Trophoblast cell (in vitro differentiated cells and primary cell): Measurements from ENCODE around the gene ZNF618.

Experiments used
- DNase-seq, 2 donors: peaks; one replicate each; pipeline ENCODE4 v3.0.0-alpha.2; 2016
- H2AFZ ChIP-seq: 2 replicates; pipeline ENCODE4 v1.6.1; 2013; ENCODE audit warnings: low read length, moderate library complexity, mild to moderate bottlenecking; ENCODE audit not compliant: insufficient read depth, poor library complexity
- H2AK5ac ChIP-seq: 2 replicates; pipeline ENCODE4 v1.6.1; 2013; ENCODE audit warnings: mild to moderate bottlenecking, low read length
- H2BK120ac ChIP-seq: 2 replicates; pipeline ENCODE4 v1.6.1; 2013; ENCODE audit warnings: low read length, mild to moderate bottlenecking, moderate library complexity; ENCODE audit not compliant: insufficient read depth, poor library complexity
- H2BK12ac ChIP-seq: 2 replicates; pipeline ENCODE4 v1.6.1; 2013; ENCODE audit warnings: mild to moderate bottlenecking, low read length, moderate library complexity
- H2BK5ac ChIP-seq: 2 replicates; pipeline ENCODE4 v1.6.1; 2013; ENCODE audit warnings: low read length, low read depth, moderate library complexity, mild to moderate bottlenecking; ENCODE audit not compliant: poor library complexity
- H3K14ac ChIP-seq: 2 replicates; pipeline ENCODE4 v1.6.1; 2013; ENCODE audit warnings: mild to moderate bottlenecking, low read length
- H3K18ac ChIP-seq: 2 replicates; pipeline ENCODE4 v1.6.1; 2013; ENCODE audit warnings: mild to moderate bottlenecking, low read length
- H3K23ac ChIP-seq: 2 replicates; pipeline ENCODE4 v1.6.1; 2013; ENCODE audit warnings: low read length
- H3K27ac ChIP-seq: 2 replicates; pipeline ENCODE4 v1.5.1; 2013; ENCODE audit warnings: low read depth, mild to moderate bottlenecking, inconsistent platforms, low read length, moderate library complexity
- H3K27me3 ChIP-seq: 2 replicates; pipeline ENCODE4 v1.6.1; 2013; ENCODE audit warnings: inconsistent platforms, mild to moderate bottlenecking, low read length, moderate library complexity; ENCODE audit not compliant: insufficient read depth
- H3K36me3 ChIP-seq, 2 experiments: 1 replicate in 1 of 2; 2 replicates in 1 of 2; pipeline ENCODE4 v1.6.1; 2013; ENCODE audit warnings: low read length in 2 of 2, mild to moderate bottlenecking in 2 of 2, moderate library complexity in 1 of 2; ENCODE audit not compliant: insufficient read depth in 2 of 2, control insufficient read depth in 1 of 2
- H3K4ac ChIP-seq: 2 replicates; pipeline ENCODE4 v1.6.1; 2013; ENCODE audit warnings: low read depth, mild to moderate bottlenecking, low read length, moderate library complexity
- H3K4me1 ChIP-seq, 2 experiments: 1 replicate in 1 of 2; 2 replicates in 1 of 2; pipeline ENCODE4 v1.6.1; 2013; ENCODE audit warnings: low read length in 2 of 2, mild to moderate bottlenecking in 2 of 2, moderate library complexity in 1 of 2; ENCODE audit not compliant: insufficient read depth in 2 of 2, control insufficient read depth in 1 of 2
- H3K4me2 ChIP-seq: 2 replicates; pipeline ENCODE4 v1.6.1; 2013; ENCODE audit warnings: inconsistent platforms, mild to moderate bottlenecking, low read length, moderate library complexity
- H3K4me3 ChIP-seq: 2 replicates; pipeline ENCODE4 v1.5.1; 2013; ENCODE audit warnings: mild to moderate bottlenecking, low read depth, low read length, inconsistent platforms
- H3K79me1 ChIP-seq: one replicate; pipeline ENCODE4 v1.6.1; 2013; ENCODE audit warnings: low read length
- H3K79me2 ChIP-seq: 2 replicates; pipeline ENCODE4 v1.6.1; 2013; ENCODE audit warnings: low read length, mild to moderate bottlenecking; ENCODE audit not compliant: control insufficient read depth, insufficient read depth, poor library complexity
- H3K9ac ChIP-seq: 2 replicates; pipeline ENCODE4 v1.6.1; 2013; ENCODE audit warnings: mild to moderate bottlenecking, low read length
- H3K9me3 ChIP-seq: 2 replicates; pipeline ENCODE4 v1.6.1; 2013; ENCODE audit warnings: low read depth, mild to moderate bottlenecking, control low read depth, inconsistent platforms, low read length; ENCODE audit not compliant: insufficient read depth
- H4K12ac ChIP-seq: 2 replicates; pipeline ENCODE4 v1.6.1; 2013; ENCODE audit warnings: low read depth, mild to moderate bottlenecking, low read length, moderate library complexity
- H4K8ac ChIP-seq: 2 replicates; pipeline ENCODE4 v1.6.1; 2013; ENCODE audit warnings: low read depth, mild to moderate bottlenecking, low read length, moderate library complexity
- H4K91ac ChIP-seq: one replicate; pipeline ENCODE4 v1.6.1; 2013; ENCODE audit warnings: low read depth, mild to moderate bottlenecking, low read length, moderate library complexity
- whole genome bisulfite sequencing: extraction: QIAGEN DNeasy Blood & Tissue Kit; methylation state at CpG from one replicate; pipeline ENCODE4 v1.1.7; 2013; ENCODE audit warnings: missing lambda C conversion rate; ENCODE audit not compliant: insufficient read length, insufficient coverage; ENCODE audit errors: extremely low coverage; 5-methylcytosine and 5-hydroxymethylcytosine counted together

Gene ZNF618

DNA sequence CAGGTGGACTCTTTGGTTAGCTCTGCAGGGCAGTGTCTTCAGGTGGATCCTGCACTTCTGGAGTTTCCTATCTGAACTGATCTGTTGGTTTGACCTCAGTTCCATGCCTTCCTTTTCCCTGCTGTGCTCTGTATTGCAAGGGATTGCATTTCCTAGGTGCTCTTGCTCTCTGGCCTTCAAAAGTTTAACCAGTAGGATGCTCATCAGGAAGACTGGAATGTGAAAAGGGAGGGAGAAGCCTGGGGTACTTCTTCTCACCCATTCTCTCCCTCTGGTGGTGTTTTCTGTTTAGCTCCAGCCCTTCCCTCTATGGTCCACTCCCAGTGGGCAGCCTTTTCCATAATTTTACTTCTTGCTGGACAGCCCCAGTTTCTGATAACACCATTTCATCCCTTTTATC, 78.5 kb downstream of the ZNF618 start:
- Histone ChIP-seq H3K27ac (no peak overlapping the region), H2BK120ac (no peak overlapping the region), H3K4ac (no peak overlapping the region), H3K27me3 (no peaks in the 10 kb centered on the region), H2AK5ac (no peak overlapping the region), H3K79me2 (no peaks in the 10 kb centered on the region), H2BK5ac (no peak overlapping the region), H3K9ac (peak overlapping the region; percentile 27), H3K14ac (no peak overlapping the region), H4K91ac (no peak overlapping the region), H3K18ac (no peak overlapping the region), H4K12ac (no peak overlapping the region), H3K9me3 (no peaks in the 10 kb centered on the region), H3K79me1 (no peaks in the 10 kb centered on the region), H3K4me1 (peaks cover 0 to 5% of the 10 kb centered on the region in 2 experiments), H3K23ac (no peak overlapping the region), H2AFZ (no peak overlapping the region), H4K8ac (no peak overlapping the region), H2BK12ac (no peak overlapping the region), H3K4me3 (no peak overlapping the region), H3K36me3 (no peaks in the 10 kb centered on the region), H3K4me2 (no peak overlapping the region)
- DNase-seq = no peak

GRCh38 chr9:113955076-113955752, 79.1 kb downstream of the ZNF618 start:
- DNase-seq = no peak
- H3K4ac ChIP-seq = no peak overlapping the region
- peaks cover 2% of the 10 kb centered on the region for H3K9me3 ChIP-seq
- H3K4me3 ChIP-seq = no peak overlapping the region
- H2AK5ac ChIP-seq = no peak overlapping the region
- no peak overlapping the region for H3K4me2 ChIP-seq
- H3K79me2 ChIP-seq = no peaks in the 10 kb centered on the region
- peaks cover 0 to 5% of the 10 kb centered on the region in 2 experiments for H3K4me1 ChIP-seq
- no peak overlapping the region for H2BK5ac ChIP-seq
- H4K12ac ChIP-seq = no peak overlapping the region
- no peaks in the 10 kb centered on the region for H3K27me3 ChIP-seq
- H4K91ac ChIP-seq = no peak overlapping the region
- H3K9ac ChIP-seq = no peak overlapping the region
- H2AFZ ChIP-seq = no peak overlapping the region
- no peak overlapping the region for H2BK12ac ChIP-seq
- H3K18ac ChIP-seq = no peak overlapping the region
- H3K14ac ChIP-seq = no peak overlapping the region
- no CpG with 5 or more reads among the region's 2 CpGs for WGBS
- H3K27ac ChIP-seq = no peak overlapping the region
- H3K79me1 ChIP-seq = no peaks in the 10 kb centered on the region
- no peak overlapping the region for H2BK120ac ChIP-seq
- H3K36me3 ChIP-seq = no peaks in the 10 kb centered on the region
- no peak overlapping the region for H4K8ac ChIP-seq
- no peak overlapping the region for H3K23ac ChIP-seq

DNA sequence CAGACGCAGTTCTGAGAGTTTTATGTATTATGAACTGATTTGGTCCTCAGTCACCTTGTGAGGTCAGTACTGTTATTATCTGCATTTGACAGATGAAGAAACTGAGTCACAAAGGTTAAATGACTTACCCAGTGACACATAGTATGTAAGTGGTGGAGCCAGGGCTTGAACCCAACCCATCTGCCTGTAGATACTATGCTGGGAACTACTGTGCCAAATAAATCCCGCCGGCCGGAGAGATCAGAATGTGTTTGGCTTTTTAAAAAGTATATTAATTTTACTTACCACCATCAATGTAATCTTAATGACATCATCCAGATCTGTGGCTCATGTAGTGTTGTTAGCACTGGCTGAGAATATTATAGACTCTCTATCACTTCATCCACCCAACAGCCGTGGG, 80.8 kb downstream of the ZNF618 start:
- H3K27me3 ChIP-seq = no peaks in the 10 kb centered on the region
- H3K18ac ChIP-seq = no peak overlapping the region
- H3K9ac ChIP-seq = no peak overlapping the region
- WGBS = no CpG with 5 or more reads among the region's 5 CpGs
- no peak overlapping the region for H2BK5ac ChIP-seq
- no peaks in the 10 kb centered on the region for H3K79me2 ChIP-seq
- peaks cover 2% of the 10 kb centered on the region for H3K9me3 ChIP-seq
- no peak overlapping the region for H3K23ac ChIP-seq
- no peak overlapping the region for H3K14ac ChIP-seq
- H4K91ac ChIP-seq = no peak overlapping the region
- H3K36me3 ChIP-seq = no peaks in the 10 kb centered on the region
- H2BK120ac ChIP-seq = no peak overlapping the region
- no peak overlapping the region for H4K12ac ChIP-seq
- no peak overlapping the region for H2AFZ ChIP-seq
- H3K79me1 ChIP-seq = no peaks in the 10 kb centered on the region
- H3K4me2 ChIP-seq = no peak overlapping the region
- H3K4me3 ChIP-seq = no peak overlapping the region
- H3K4ac ChIP-seq = no peak overlapping the region
- no peak overlapping the region for H3K27ac ChIP-seq
- no peak overlapping the region for H2BK12ac ChIP-seq
- no peak overlapping the region for H2AK5ac ChIP-seq
- no peak for DNase-seq
- H4K8ac ChIP-seq = no peak overlapping the region
- peaks cover 0 to 5% of the 10 kb centered on the region in 2 experiments for H3K4me1 ChIP-seq

DNA sequence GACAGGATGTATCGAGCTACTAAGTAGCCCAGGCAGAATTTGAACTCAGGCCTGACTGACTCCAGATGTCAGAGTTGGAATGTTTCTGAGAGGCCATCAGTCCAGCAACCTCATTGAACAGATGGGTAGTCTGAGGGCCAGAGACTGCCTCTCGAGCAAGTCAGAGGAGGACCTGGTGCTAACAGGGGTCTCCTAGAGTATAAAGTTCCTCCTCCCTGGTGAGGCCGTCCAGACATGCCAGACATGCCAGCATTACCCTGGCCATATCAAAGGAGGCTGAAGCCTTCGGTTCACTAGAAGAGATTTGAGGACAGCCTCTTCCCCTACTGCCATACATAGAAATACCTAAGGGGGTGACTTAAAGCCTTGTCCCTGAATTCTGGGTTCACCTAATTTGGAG, 81.2 kb downstream of the ZNF618 start:
- Histone ChIP-seq H3K36me3 (no peaks in the 10 kb centered on the region), H4K8ac (no peak overlapping the region), H3K18ac (no peak overlapping the region), H3K9me3 (peaks cover 2% of the 10 kb centered on the region), H3K4ac (no peak overlapping the region), H3K79me2 (no peaks in the 10 kb centered on the region), H3K4me1 (peaks cover 0 to 5% of the 10 kb centered on the region in 2 experiments), H2BK120ac (no peak overlapping the region), H3K14ac (no peak overlapping the region), H3K79me1 (no peaks in the 10 kb centered on the region), H3K9ac (no peak overlapping the region), H4K91ac (no peak overlapping the region), H2BK5ac (no peak overlapping the region), H4K12ac (no peak overlapping the region), H3K4me2 (no peak overlapping the region), H2AK5ac (no peak overlapping the region), H2BK12ac (no peak overlapping the region), H3K23ac (no peak overlapping the region), H2AFZ (no peak overlapping the region), H3K27me3 (no peaks in the 10 kb centered on the region), H3K4me3 (no peak overlapping the region), H3K27ac (no peak overlapping the region)
- WGBS = no CpG with 5 or more reads among the region's 4 CpGs
- DNase-seq = no peak
